Transverse colon (tissue), 4 donors: Measurements from ENCODE around the gene PALLD.

Experiments used
- CTCF ChIP-seq, 5 experiments: fragments of 200-600 bp in 3 of 5; fragments of 450-650 bp in 2 of 5; sonication (generic) in 3 of 5; IDR thresholded peaks; 1 replicate in 2 of 5; 2 replicates in 3 of 5; pipeline ENCODE4 v1.5.1; 2016 to 2017; ENCODE audit warnings: antibody characterized with exemption in 5 of 5, inconsistent platforms in 3 of 5, mild to moderate bottlenecking in 2 of 5, moderate library complexity in 1 of 5
- EP300 ChIP-seq: sonication (generic); formaldehyde crosslinking; IDR thresholded peaks from one replicate; pipeline ENCODE4 v1.6.1; 2017; ENCODE audit warnings: antibody characterized with exemption, low read depth
- POLR2A ChIP-seq: fragments of 450-650 bp; IDR thresholded peaks from one replicate; pipeline ENCODE4 v1.6.1; 2016; ENCODE audit warnings: antibody characterized with exemption, mild to moderate bottlenecking, moderate library complexity
- POLR2AphosphoS5 ChIP-seq, 3 donors: sonication (generic); formaldehyde crosslinking; IDR thresholded peaks; one replicate each; pipeline ENCODE4 v1.6.1; 2016; ENCODE audit warnings: antibody characterized with exemption in 3 of 3

GRCh38 chr4:168928346-168928745 lies 431.5 kb downstream of the PALLD start:
- TF ChIP-seq CTCF (IDR thresholded peaks at IDR 0.05), result no peak
- no peak for TF ChIP-seq EP300
- no peak for TF ChIP-seq POLR2AphosphoS5 (IDR thresholded peaks at IDR 0.05)
- no peak for TF ChIP-seq POLR2A
